Lower leg skin (tissue), 3 donors: ENCODE measurements around the gene C16orf92.

Experiments
- CTCF ChIP-seq, 3 donors: fragments of 450-650 bp; IDR thresholded peaks; one replicate each; pipeline ENCODE4 v1.5.1; 2016; ENCODE audit warnings: antibody characterized with exemption in 3 of 3, mild to moderate bottlenecking in 3 of 3, moderate library complexity in 2 of 3
- POLR2A ChIP-seq, 2 donors: fragments of 450-650 bp; IDR thresholded peaks; one replicate each; pipeline ENCODE4 v1.6.1; 2016 to 2017; ENCODE audit warnings: antibody characterized with exemption in 2 of 2, mild to moderate bottlenecking in 1 of 2, moderate library complexity in 1 of 2

DNA sequence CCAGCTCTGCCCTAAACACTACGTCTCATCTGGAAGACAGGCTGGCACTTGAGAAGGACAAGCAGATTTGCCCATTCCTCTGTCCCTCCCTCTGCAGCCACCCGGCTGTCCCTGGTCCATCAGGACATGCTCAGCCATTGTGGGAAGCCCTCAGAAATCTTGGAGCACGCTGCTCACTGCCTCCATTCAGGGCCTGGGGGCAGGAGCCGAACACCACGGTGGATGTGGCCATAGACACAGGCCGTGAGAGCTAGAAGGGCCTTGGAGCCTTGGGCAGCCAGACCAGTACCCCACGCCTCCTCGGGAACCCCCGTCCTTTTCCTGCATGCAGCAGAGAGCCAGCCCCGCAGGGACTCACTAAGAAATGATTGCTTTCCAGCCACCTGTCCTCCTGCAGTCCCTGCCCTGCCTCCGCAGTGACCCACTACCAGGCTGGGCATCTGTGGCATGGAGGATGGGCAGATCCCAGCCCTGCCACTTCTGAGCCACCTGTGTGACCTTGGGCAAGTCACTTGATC, 15.6 kb upstream of the C16orf92 start:
- TF ChIP-seq CTCF (IDR thresholded peaks at IDR 0.05) (no peak), POLR2A (IDR thresholded peaks at IDR 0.05) (no peak)
